Measurements from ENCODE around the gene BPIFB3.

BPIFB3 gene

DNA sequence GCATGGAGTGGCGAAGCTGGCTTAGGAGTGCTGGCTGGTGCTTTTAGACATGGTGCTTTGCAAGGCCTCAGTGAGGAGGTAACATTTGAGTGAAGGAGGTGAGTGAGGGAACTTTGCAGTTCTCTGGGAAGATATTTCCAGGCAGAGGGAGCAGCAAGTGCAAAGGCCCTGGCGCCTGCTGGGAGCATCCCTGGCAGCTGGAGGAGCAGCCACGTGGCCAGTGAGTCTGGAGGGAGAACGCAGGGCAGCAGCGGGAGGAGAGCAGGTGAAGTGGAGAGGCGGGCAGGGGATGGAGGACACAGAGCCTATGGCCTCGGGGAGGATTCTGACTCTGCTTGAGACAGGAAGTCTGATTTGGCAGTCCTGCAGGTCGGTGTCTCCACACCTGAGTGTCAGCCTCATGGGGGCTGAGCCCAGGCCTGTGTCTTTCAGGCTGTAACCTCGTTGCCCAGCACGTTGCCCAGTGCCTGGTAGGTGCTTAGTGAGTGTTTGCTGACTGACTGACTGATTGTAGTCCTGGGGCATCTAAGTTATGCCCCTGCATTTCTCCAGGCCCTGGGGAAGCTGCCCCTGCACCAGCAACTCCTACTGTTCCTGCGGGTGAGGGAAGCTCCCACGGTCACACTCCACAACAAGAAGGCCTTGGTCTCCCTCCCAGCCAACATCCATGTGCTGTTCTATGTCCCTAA lies 14.7 kb downstream of the BPIFB3 start:
- H3K4me3 ChIP-seq (ENCODE audit: low read depth, low read length) = no peak overlapping the region
- no peak for DNase-seq (ENCODE audit: low read depth)
- TF ChIP-seq, protein P1, sequence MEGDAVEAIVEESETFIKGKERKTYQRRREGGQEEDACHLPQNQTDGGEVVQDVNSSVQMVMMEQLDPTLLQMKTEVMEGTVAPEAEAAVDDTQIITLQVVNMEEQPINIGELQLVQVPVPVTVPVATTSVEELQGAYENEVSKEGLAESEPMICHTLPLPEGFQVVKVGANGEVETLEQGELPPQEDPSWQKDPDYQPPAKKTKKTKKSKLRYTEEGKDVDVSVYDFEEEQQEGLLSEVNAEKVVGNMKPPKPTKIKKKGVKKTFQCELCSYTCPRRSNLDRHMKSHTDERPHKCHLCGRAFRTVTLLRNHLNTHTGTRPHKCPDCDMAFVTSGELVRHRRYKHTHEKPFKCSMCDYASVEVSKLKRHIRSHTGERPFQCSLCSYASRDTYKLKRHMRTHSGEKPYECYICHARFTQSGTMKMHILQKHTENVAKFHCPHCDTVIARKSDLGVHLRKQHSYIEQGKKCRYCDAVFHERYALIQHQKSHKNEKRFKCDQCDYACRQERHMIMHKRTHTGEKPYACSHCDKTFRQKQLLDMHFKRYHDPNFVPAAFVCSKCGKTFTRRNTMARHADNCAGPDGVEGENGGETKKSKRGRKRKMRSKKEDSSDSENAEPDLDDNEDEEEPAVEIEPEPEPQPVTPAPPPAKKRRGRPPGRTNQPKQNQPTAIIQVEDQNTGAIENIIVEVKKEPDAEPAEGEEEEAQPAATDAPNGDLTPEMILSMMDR (IDR thresholded peaks at IDR 0.05; ENCODE audit: low read depth, low read length, missing control alignments) = no peak
- in situ Hi-C loops (cut with HindIII; ENCODE audit: low sequenced_read_pairs) = no loop called here

DNA sequence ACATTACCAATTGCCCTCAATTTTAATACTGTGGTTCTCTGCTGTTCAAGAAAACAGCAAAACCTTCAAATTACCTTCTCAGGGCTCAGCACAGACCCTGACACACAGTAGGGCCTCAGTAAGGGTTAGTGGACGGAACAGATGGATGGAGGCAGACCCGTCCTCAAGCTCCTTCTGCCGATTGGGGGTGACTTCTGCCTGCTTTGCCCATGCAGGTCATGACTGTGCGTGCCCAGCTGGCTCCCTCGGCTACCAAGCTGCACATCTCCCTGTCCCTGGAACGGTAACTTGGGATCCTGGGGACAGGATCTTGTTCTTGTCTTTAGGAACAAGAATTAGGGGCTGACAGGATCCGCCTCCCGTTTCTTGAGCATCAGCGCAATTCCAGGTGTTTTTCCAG lies 16.0 kb downstream of the BPIFB3 start:
- TF ChIP-seq, protein P1 (IDR thresholded peaks at IDR 0.05; ENCODE audit: low read depth, low read length, missing control alignments) = no peak

DNA sequence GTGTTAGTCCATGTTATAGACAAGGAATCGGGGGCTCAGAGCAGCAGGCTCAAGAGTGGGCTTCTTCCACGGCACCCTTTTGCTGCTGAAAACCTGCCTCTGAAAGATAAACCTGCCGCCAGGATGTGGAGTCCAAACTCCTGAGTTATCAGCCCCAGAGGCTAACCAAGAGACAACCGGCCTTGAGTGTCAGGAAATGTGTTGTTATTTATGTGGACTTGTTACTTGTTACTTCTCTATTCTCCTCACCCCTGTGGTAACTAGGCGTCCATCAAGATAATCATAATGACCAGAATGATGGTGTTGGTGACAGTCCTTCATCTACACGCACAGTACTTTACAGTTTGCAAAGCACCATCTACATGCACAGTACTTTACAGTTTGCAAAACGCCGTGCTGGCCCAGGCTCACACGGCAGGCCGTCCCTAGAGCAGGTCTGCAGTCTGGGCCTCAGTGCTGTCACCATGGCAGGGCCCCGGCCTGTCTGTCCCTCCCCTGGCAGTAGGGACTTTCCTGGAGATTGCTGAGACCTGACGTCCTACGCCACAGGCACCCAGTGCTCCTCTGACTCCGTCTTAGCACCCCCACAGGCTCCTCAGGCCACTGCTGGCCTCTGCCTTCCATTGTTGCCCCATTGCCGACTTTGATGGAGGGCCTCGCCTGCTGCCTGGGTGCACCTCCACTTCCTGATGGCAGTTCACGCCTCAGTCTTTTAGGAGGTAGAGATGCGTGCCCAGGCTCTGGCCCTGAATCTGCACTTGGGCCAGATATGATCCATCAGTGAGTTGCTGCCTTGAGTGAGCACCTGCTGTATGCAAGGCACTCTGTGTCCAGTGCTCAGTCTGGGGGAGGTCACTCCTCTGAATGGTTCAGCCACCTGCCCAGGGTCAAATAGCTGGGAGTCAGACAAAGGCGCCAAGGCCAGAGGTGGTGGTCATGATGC lies 16.7 kb downstream of the BPIFB3 start:
- in situ Hi-C loops (cut with HindIII; ENCODE audit: low sequenced_read_pairs) = no loop called here
- DNase-seq (ENCODE audit: low read depth) = no peak
- TF ChIP-seq, protein P1 (IDR thresholded peaks at IDR 0.05; ENCODE audit: low read depth, low read length, missing control alignments) = no peak
- H3K4me3 ChIP-seq (ENCODE audit: low read depth, low read length) = no peak overlapping the region

More for the DNA sequence above, 16.0 kb downstream of the BPIFB3 start:
- DNase-seq (ENCODE audit: low read depth) = no peak
- no peak overlapping the region for H3K4me3 ChIP-seq (ENCODE audit: low read depth, low read length)
- in situ Hi-C loops (cut with HindIII; ENCODE audit: low sequenced_read_pairs) = no loop called here

DNA sequence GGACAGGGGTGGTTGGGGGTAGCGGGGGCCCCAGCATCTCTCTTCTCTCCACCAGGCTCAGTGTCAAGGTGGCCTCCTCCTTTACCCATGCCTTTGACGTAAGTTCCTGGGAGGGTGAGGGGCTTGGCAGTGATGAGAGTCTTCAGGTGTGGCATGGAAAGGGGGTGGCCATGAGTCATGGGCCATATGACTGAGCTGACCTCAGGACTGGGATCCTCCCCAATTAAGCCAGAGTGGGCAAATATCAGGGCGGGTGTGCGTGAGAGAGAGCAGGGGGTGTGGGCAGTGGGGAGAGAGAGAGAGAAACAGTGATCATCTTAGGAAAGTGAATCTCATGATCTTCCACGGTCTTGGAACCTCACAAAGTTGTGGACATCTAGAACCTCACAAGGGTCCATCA lies 17.5 kb downstream of the BPIFB3 start:
- in situ Hi-C loops (cut with HindIII; ENCODE audit: low sequenced_read_pairs) = no loop called here
- H3K4me3 ChIP-seq (ENCODE audit: low read depth, low read length) = no peak overlapping the region
- no peak for DNase-seq (ENCODE audit: low read depth)
- TF ChIP-seq, protein P1 (IDR thresholded peaks at IDR 0.05; ENCODE audit: low read depth, low read length, missing control alignments) = no peak

DNA sequence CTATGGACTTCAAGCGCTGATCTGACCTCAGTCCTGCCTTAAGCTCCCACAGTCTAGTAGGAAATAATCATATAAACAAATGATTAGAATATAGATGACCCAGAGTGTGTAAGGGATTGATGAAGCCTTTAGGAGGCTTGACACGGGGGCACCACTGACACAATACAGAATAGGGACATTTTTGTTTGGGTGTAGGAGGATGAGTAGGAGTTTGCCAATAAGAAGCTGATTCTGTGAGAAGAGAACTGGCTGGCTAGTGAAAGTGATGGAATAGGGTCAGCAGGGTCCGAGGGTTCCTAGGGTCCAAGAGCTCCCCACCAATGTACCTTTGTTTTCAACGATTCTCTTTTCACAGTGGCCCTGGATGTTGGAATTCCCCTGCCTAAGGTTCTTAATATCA lies 18.7 kb downstream of the BPIFB3 start:
- in situ Hi-C loops (cut with HindIII; ENCODE audit: low sequenced_read_pairs) = no loop called here
- no peak overlapping the region for H3K4me3 ChIP-seq (ENCODE audit: low read depth, low read length)
- DNase-seq (ENCODE audit: low read depth) = no peak
- TF ChIP-seq, protein P1 (IDR thresholded peaks at IDR 0.05; ENCODE audit: low read depth, low read length, missing control alignments) = no peak

DNA sequence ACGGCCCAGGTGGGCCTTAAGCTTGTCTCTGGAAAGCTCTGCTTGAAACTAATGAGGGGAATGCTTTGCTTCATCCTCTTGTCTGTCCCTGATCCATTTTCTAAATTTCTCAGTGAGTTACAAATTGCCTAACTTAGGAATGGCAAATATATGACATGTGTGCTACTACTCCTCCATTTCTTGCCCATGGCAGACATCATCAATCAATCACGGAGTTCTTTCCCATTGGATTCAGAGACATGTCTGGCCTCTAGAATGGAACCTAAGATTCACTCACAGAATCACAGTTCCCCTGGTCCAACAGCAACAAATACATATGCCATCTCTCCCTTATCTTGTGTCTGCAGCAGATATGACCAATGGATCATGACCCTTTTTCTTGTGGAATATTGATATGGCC lies 19.1 kb downstream of the BPIFB3 start:
- TF ChIP-seq, protein P1 (IDR thresholded peaks at IDR 0.05; ENCODE audit: low read depth, low read length, missing control alignments) = no peak
- H3K4me3 ChIP-seq (ENCODE audit: low read depth, low read length) = no peak overlapping the region
- in situ Hi-C loops (cut with HindIII; ENCODE audit: low sequenced_read_pairs) = no loop called here
- no peak for DNase-seq (ENCODE audit: low read depth)
